ENCODE data around the gene KCNK3.

- TF ChIP-seq CTCF (IDR thresholded peaks at IDR 0.05; ENCODE audit: poor library complexity, severe bottlenecking) (no peak), MXI1 (conservative IDR thresholded peaks at IDR 0.05; ENCODE audit: poor library complexity, severe bottlenecking) (no peak), TAF1 (IDR thresholded peaks at IDR 0.05; ENCODE audit: low read depth) (no peak)
Measured at GRCh38 chr2:26744953-26745352, 52.4 kb downstream of the KCNK3 start.
